GM21576 (cell line): ENCODE results near the gene ADM2.
"Not testable (repeated sequence)": the region's sequence is repeated elsewhere in the genome, so short reads cannot be mapped to it uniquely, and the experiment has no call there.

ENCODE experiments used
- ATAC-seq: cut with Tn5 transposase; IDR thresholded peaks from one replicate; pipeline ENCODE4 v1.9.1; 2021; ENCODE audit warnings: mild to moderate bottlenecking, moderate library complexity; ENCODE audit not compliant: unreplicated experiment

The ADM2 gene

DNA sequence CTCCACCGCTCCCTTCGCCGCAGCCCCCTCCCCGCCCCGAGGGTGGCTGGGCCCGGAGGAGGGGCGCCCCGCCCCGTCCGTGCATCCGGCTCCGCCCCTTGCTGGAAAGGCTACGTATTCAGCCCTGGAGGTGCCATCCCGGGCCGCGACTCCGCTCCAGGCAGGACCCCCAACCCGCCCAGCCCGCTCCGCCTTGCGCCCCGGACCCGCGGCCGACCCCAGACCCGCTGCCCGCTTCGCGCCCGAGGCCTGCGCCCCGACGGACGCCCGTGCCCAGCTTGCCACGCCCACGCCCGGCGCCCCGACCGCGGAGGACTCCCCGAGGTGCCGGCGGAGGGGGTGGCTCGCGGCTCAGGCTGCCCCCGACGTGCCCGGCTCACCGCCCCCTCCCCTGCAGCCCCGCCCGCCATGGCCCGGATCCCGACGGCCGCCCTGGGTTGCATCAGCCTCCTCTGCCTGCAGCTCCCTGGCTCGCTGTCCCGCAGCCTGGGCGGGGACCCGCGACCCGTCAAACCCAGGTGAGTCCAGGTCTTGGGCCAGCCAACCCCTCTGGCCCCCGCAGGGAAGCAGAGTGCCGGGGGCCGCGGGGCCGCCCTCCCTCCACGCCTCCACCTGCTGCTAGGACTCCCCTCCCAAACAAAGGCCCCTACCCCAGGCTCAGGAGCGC is at the start of gene ADM2:
Gene ADM2 (plus strand): TSS at position 104 of the 667 bp plus-strand sequence. CDS start 305 bp downstream, at position 409.
- no peak for ATAC-seq

DNA sequence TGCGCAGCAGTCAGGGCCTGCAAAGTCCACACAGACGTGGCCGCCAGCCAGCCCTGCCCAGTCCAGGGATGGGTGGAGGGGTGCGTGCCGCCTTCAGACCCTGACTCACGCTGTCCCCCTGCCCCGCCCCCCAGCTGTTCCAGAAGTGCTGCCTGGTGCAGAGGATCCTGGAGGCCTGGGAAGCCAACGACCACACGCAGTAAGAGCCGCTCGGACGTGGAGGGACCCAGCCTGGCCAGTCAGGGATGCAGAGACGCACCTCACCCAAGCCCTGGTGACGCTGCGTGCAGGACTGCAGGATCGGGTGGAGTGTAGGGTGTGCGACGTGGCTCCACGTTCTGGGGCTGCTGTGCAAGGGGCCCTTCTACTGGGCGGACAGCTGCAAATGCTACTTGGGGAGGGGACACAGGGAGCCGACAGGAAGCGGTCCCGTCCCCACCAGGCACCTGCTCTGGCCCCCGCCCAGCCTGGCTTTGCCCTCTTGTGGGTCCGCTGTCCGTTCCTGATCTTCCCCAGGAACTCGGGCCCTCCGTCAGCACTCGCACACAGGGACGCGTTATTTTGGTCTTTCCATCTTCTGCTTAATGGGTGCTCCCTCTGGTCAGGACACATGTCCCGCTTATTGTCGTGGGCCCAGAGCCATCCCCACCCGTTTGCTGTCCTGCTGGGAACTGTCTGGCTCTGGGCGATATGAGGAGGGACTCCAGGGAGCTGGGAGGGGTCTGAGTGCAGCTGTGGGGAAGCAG is 49.0 kb upstream of the ADM2 start:
- ATAC-seq: no peak

DNA sequence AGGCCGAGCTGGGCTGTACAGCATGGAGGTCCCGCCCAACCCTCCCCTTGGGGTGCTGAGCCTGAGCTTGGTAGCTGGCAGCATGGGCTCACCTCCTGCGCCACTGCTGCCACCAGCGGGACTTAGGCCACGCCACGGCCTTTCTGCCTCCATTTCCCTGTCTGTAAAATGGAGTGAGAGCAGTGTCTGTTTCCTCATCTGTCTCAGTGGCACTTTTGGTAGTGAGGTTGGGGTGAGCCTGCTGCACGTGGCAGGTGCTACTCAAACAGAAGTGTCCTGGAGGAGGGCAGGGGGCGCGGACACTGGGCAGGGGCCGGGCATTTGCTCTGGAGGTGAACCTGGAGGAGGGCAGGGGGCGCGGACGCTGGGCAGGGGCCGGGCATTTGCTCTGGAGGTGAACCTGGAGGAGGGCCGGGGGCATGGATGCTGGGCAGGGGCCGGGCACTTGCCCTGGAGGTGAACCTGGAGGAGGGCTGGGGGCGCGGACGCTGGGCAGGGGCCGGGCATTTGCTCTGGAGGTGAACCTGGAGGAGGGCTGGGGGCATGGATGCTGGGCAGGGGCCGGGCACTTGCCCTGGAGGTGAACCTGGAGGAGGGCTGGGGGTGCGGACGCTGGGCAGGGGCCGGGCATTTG is 48.3 kb upstream of the ADM2 start:
- ATAC-seq: not testable (repeated sequence)

- ATAC-seq: no peak
These were observed 46.5 kb upstream of the ADM2 start for GRCh38 chr22:50434849-50435248.

- ATAC-seq: no peak
These were observed 45.9 kb upstream of the ADM2 start for GRCh38 chr22:50435291-50436014.

DNA sequence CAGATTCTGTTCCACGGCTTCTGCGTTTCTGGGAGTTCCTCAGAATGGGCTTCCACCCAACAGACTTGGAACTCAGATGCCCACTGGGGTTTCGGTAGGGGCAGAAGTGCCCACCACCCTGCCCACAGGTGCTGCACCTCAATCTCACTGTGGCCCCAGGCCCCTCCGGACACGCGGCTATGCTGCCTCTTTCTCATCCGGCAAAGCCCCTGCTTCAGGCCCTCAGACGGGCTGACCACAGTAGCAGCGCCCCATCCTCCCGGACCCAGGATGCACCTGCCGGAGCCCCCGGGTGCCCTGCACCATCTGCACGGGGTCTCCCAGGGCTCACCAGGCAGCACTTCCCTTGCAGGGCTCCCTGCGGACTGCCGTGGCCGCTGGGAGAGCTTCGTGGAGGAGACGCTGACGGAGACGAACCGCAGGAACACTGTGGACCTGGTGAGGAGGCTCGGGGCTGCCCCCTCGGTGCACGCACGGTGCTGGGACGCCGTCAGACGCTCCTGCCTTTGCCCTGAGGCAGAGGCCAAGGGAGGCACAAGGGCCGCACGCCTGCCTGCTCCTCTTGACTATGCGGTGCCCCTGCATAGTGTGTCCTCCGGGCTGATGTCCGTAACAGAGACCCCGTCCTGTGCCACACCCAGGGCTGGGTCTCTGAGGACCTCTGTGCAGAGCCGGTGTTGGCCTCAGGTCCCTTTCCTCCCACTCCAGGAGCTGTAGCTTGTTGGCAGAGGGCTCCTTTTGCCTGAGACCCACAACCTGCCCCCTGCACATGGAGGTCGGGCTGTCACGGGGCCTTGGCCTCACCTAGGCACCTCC is 45.1 kb upstream of the ADM2 start:
- ATAC-seq: no peak

DNA sequence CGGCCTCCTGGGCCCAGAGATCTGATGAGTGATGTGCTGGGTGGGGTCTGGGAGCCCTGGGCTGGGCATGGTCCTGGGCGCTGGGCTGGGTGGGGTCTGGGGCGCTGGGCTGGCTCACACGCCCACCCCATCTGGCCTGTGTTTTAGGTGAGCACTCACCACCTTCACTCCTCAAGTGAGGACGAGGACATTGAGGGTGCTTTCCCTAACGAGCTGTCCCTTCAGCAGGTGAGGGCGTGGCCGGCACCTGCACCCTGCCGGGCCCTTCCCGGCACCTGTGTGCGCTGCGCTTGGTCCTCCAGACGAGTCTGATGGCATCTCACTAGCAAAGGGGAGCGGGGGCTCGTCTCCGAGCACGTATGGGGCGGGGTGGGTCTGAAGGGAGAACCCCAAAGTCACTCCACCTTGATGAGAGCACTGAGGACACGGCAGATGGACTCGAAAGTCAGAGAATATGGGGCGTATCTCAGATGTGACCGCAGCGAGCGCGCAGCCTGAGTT is 44.5 kb upstream of the ADM2 start:
- ATAC-seq: no peak

- ATAC-seq: no peak
These were observed 43.6 kb upstream of the ADM2 start for GRCh38 chr22:50437511-50438304.

DNA sequence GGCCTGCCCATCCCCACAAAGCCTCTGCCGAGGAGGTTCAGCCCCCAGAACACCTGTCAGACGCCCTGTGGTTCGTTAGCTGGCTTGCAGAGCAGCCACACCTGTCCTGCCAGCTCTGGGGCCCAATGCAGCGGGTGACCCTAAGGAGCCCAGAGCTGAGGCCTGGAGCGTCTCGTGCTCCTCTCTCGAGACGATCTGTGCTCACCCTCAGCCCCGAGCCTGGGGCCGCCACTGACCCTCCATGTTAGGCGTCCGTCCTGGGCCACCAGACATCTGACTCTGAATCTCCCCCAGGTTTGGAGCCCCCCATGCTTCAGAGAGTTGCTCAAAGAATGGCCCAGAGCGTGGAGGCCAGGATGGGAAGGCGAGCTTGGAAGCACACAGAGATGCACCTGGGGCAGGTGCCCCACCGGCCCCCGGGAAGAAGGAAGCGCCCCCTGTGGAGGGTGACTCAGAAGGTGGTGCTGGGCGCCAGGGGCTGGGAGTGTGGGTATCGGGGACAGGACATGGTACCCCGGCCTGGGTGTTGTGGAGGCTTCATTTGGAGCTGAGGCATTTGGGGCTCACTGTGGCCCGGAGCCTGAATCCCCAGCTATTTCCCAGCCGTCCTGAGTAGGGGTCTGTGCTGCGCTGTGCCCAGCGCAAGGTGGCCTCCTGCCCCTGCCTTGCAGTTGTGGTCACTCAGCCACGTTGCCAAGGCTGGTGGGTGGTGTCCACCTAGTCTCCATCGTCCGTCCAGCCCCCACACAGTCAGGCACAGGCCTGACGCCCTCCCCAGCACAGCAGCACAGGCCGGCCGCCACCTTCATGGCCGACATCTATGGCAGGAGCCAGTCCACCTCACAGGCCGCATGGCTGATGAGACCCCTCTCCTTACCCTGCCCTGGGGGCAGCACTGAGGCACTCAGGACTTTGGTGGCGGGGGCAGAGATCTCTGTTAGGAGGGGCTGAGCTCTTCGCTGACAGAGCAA is 42.8 kb upstream of the ADM2 start:
- no peak for ATAC-seq

DNA sequence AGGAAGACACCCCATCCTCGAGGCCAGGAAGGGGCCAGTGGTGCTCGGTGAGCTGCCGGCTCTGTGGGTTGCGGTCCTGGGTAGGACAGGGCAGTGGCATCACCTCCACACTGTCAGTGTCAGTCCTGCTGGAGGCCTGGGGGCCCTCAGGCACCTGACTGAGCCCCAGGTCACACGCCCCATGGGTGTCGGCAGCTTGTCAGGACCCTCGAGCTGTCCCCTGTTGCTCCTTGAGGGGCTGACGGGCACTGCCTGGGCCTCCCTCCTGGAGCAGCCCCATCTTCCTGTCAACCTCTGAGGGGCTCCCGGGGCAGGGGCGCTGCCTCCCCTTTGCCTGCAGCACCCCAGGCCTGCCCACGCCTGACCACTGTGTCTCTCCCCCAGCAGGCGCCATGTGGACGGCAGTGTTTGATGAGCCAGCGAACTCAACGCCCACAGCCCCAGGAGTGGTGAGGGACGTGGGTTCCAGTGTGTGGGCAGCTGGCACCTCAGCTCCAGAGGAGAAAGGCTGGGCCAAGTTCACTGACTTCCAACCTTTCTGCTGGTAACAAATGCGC is 42.0 kb upstream of the ADM2 start:
- no peak for ATAC-seq

- ATAC-seq: no peak
These were observed 41.4 kb upstream of the ADM2 start for GRCh38 chr22:50439871-50440331.

DNA sequence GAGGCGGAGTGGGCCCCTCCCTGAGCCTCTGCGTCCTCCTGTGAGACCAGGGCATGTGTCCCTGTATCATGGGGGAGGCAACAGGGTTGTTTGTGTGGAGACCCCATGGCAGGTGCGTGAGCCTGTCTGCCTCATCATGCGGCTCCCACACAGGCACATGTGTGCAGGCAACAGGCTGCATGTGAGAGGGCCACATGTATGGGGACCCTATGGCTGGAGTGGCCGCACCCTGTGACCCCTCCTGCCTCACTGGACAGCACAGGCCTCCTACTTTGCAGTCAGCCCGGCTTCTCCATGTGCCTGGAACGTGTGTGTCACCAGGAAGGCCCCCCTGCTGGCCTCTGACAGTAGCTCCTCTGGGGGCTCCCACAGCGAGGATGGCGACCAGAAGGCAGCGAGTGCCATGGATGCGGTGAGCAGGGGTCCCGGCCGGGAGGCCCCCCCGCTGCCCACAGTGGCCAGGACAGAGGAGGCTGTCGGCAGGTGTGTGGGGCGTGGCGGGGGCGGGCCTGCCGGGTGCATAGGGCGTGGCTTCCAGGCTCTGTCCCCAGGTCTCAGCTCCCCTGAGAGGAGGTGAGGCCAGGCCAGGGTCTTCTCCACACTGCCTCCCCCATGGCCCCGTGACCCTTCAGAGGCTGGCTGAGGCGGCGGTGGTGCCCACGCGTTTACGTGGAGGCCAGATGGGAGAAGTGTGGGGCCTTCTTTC is 40.6 kb upstream of the ADM2 start:
- ATAC-seq: no peak

DNA sequence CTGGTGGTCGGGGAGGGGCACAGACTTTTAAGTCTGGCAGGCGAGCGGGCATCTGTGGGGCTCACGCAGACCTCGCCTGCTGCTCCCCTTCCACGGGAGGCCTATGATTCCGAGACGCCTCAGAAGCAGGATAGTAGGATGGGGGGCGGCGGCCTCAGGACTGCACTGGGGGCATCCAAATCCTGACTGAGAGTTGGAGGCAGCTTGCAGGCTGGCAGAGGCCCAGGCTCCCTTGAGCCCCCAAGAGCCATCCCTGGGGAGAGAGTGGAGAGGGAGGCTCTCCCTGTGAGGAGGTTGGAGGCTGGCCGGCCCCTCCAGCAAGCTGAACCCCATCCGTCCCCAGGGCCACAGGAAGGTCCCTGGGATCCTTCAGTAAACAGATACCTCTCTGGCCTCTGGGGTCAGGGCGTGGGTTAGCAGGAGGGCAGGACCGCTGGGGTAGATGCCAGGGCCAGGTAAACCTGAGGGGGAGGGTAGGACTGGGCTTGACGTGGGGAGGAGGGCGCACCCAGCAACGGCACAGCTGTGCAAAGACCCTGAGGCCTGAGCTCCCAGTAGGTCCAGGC is 39.8 kb upstream of the ADM2 start:
- ATAC-seq: no peak

GRCh38 chr22:50443197-50443596 is 38.1 kb upstream of the ADM2 start:
- no peak for ATAC-seq

- no peak for ATAC-seq
These were observed 37.3 kb upstream of the ADM2 start for GRCh38 chr22:50443801-50444625.

DNA sequence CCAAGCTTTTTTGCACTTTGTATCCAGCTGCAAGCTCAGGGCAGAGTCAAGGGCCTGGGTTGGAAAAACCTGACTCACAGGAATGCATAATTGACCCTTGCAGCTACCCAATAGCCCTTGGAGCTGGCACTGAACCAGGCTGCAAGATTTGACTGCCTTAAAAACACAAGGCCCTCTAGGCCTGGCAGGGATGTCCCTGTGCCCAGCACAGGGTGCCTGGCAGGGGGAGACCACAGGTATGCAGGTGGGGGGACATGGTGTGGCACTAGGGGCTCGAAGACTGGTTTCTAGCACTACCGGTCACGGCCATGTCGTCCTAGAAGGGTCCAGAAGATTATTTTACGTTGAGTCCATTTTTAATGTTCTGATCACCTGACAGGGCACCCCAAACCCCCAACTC is 36.7 kb upstream of the ADM2 start:
- ATAC-seq: no peak
